GM12864 (cell line): ENCODE data around the gene DHX30.

ENCODE experiments used
- DNase-seq: peaks from one replicate; pipeline ENCODE4 v3.0.0-alpha.2; 2011; ENCODE audit warnings: low read depth
- H3K4me3 ChIP-seq: 2 replicates; pipeline ENCODE4 v1.5.1; 2011; ENCODE audit warnings: mild to moderate bottlenecking, low read depth, low read length, control low read depth
- CTCF ChIP-seq: IDR thresholded peaks from 2 replicates; pipeline ENCODE4 v1.5.1; 2011; ENCODE audit warnings: low read depth, mild to moderate bottlenecking, moderate library complexity, low read length, control low read depth, inconsistent platforms; ENCODE audit errors: missing control alignments

Gene DHX30

GRCh38 chr3:47888986-47889757, 86.2 kb downstream of the DHX30 start:
- TF ChIP-seq CTCF, result no peak
- H3K4me3 ChIP-seq, result no peak overlapping the region
- no peak for DNase-seq

GRCh38 chr3:47890126-47890827, 87.3 kb downstream of the DHX30 start:
- no peak for TF ChIP-seq CTCF
- H3K4me3 ChIP-seq, result no peak overlapping the region
- no peak for DNase-seq

- no peak overlapping the region for H3K4me3 ChIP-seq
- no peak for DNase-seq
- no peak for TF ChIP-seq CTCF
These were observed 88.1 kb downstream of the DHX30 start for GRCh38 chr3:47890828-47891612.

- H3K4me3 ChIP-seq, result no peak overlapping the region
- no peak for TF ChIP-seq CTCF
- DNase-seq, result no peak
These were observed 88.7 kb downstream of the DHX30 start for GRCh38 chr3:47891613-47892005.

- TF ChIP-seq CTCF, result no peak
These were observed 89.5 kb downstream of the DHX30 start for GRCh38 chr3:47892286-47893040.

GRCh38 chr3:47895241-47895640, 92.3 kb downstream of the DHX30 start:
- DNase-seq, result no peak
- TF ChIP-seq CTCF, result no peak
- H3K4me3 ChIP-seq, result no peak overlapping the region

More at GRCh38 chr3:47892286-47893040, 89.5 kb downstream of the DHX30 start:
- H3K4me3 ChIP-seq, result no peak overlapping the region
- DNase-seq, result no peak
